PC-9 (cell line): ENCODE measurements around the gene BCAS3.

Experiments used
- EZH2 ChIP-seq: fragments of 200-600 bp; sonication (generic); IDR thresholded peaks from 2 replicates; pipeline ENCODE4 v1.8.0; 2017; ENCODE audit warnings: antibody characterized with exemption, low read depth
- TF ChIP-seq, protein P1 (sequence below): fragments of 200-600 bp; sonication (generic); conservative IDR thresholded peaks from 2 replicates; pipeline ENCODE4 v1.6.1; 2017; ENCODE audit warnings: mixed run types, antibody characterized with exemption, mild to moderate bottlenecking, moderate library complexity

DNA sequence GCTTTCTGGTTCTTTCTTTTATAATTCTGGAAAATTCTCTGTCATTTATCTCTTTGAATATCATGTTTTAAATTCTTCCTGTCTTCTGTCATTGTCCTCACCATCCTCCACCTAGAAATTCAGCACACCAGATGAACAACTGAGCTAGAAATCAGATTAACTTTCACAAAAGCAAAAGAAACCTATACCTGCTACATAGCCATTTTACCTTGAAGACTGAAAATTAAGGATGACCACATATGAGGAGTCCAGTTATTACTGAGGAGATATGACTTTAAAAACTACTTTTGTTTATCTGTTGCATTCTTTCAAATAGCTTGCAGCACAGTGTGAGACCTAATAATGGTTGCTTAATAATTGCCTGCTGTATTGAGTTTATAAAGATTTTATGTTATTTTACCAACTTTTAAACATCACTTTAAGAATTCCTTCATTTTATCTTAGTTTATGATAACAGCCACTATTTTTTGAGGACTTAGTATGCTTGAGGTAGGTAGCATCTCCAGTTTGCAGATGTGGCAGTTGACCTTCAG, 104.3 kb downstream of the BCAS3 start:
- TF ChIP-seq, protein P1, sequence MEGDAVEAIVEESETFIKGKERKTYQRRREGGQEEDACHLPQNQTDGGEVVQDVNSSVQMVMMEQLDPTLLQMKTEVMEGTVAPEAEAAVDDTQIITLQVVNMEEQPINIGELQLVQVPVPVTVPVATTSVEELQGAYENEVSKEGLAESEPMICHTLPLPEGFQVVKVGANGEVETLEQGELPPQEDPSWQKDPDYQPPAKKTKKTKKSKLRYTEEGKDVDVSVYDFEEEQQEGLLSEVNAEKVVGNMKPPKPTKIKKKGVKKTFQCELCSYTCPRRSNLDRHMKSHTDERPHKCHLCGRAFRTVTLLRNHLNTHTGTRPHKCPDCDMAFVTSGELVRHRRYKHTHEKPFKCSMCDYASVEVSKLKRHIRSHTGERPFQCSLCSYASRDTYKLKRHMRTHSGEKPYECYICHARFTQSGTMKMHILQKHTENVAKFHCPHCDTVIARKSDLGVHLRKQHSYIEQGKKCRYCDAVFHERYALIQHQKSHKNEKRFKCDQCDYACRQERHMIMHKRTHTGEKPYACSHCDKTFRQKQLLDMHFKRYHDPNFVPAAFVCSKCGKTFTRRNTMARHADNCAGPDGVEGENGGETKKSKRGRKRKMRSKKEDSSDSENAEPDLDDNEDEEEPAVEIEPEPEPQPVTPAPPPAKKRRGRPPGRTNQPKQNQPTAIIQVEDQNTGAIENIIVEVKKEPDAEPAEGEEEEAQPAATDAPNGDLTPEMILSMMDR: no peak
- no peak for TF ChIP-seq EZH2
